GM19043 (cell line): ENCODE data around the gene C1R.
"Not testable (repeated sequence)": the region's sequence is repeated elsewhere in the genome, so short reads cannot be mapped to it uniquely, and the experiment has no call there.

Experiments used
- ATAC-seq: cut with Tn5 transposase; IDR thresholded peaks from one replicate; pipeline ENCODE4 v1.9.1; 2021; ENCODE audit warnings: low read depth; ENCODE audit not compliant: unreplicated experiment

Gene C1R

DNA sequence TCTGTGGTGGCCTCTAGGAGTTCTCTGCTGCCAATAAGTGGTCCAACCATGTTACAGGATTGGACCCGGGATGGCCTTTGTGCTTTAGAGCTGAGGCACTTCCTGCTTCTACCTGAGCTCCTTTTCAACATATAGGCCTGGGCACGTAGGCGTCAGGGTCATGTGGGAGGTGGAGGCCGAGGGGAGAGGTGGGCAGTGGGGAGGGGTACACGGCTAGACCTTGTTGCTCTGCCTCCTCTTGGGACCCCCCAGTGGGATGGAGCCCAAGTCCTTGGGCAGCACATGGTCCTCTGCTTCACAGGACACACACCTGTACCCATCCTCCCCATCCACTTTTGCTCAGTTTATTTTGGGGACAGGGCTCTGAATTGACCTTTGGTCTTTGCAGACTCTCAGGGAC, 29.1 kb upstream of the C1R start:
- ATAC-seq = no peak

DNA sequence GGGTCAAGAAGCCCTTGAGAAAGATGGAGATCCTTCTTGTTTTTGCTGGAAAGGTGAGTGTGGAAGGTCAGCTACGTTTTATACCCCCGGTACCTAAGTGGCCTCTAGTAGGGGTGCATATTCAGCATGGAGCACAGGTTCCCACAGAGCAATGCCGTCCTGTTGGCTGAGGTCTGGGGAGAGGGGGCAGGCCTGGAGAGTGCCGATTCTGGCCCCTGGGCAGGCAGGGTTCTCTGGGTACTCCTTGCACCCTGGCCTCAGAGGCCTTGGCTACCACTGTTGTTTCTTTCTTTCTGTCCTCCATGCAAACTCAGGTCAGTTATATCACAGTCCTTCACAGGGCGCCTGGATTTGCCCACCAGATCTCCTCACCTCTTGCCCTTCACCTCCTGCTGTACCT, 27.9 kb upstream of the C1R start:
- no peak for ATAC-seq

DNA sequence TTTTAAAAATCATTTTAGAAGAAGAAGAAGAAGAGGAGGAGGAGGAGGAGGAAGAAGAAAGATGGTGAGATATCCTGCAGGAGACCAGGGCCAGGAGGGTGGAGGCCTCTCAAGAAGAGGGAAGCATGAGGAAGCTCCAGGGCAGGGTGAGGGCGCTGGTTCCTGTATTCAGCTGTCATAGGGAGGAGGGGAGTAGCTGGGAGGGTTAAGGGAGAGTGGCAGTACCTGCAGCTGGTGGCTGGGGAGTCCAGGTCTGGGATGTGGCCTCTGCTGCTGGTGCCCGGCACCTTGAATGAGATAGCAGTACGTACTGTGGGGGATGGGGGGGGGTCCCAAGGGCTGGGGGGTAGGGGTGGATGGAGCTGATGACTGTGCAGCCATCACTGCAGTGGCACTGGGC, 26.6 kb upstream of the C1R start:
- no peak for ATAC-seq

DNA sequence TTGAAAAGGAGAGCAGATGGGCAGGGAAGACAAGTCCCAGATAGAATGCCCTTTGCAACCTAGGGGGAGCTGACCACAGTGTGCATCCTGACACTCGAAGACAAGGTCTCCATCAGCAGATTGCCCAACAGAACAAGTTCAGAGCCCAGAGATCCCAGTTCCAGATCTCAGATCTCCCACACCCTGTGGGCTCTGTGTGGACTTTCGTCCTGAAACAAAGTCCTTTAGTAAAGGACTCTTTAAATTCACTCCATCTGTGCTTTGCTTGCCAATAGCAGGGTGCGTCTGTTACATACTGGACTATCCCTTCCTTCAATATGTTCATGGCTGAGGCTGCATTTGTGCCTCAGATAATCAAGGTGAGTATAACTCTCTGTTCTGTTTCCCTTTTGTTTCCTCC, 25.4 kb upstream of the C1R start:
- no peak for ATAC-seq

DNA sequence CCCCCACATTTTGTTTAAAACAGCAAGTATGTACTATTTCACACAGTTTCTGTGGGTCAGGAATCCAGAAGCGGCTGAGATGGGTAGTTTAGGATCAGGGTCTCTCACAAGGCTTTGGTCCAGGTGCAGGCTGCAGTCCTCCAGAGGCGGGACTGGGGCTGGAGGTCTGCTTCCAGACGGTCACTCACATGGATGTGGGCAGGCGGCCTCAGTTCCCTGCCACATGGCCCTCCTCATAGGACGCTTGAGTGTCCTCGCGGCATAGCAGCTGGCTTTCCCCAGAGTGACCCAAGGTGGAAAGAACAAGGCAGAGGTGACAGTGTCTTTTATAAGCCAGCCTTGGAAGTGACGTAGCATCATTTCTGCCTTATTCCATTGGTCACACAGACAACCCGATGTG, 24.7 kb upstream of the C1R start:
- no peak for ATAC-seq

DNA sequence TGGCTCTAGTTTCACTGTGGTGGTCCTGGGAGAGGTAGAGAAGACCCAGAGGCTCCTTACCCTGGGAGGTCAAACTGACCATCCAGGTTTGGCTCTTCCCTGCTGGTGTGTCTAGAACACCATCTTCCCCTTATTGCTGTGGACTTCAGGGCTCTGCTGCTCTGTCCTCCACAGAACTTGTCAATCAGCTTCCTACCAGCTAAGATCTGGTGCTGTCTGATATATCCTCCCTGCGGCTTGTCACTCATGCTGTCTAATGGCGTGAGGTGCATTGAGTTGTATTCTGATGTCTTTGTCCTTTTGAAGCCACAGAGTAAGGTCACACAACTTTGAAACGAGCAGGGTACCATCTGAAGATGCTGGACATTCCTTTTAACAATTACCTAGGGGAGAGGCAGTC, 24.0 kb upstream of the C1R start:
- no peak for ATAC-seq

DNA sequence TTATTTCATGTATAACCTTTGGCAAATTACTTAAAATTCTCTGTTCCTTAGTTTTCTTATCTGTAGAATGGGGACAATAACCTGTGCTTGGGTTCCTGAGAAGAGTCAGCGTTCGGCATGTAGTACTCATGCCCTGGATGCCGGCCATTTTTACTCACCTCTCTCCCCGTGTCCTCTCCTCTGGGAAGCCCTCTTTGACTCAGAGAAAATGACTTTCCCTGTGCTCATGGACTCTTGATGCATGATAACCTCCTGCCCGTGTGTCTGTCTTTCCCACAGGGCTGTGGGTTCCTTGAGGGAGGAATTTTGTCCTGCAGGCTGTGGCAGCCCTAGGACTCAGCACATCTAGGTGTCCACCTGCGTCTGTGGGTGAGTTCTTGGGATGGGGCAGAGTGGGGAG, 22.6 kb upstream of the C1R start:
- ATAC-seq = no peak

DNA sequence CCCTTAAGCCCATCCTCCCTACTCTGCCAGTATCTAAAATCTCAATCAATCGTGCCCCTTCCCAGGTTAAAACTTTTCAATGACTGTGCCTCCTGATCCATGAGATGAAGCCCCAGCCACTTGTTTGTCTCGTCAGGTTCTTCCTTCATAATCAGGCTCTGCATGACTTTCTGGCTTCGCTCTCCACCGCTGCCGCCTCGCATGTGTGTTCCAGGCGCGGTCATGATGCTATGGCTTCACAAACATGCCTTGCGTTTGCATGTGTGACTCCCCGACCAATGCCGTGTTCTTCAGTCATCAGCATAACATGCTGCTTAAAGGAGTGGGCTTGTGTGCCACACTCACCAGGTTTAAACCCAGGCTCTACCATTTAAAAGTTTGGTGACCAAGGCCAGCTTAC, 21.8 kb upstream of the C1R start:
- no peak for ATAC-seq

DNA sequence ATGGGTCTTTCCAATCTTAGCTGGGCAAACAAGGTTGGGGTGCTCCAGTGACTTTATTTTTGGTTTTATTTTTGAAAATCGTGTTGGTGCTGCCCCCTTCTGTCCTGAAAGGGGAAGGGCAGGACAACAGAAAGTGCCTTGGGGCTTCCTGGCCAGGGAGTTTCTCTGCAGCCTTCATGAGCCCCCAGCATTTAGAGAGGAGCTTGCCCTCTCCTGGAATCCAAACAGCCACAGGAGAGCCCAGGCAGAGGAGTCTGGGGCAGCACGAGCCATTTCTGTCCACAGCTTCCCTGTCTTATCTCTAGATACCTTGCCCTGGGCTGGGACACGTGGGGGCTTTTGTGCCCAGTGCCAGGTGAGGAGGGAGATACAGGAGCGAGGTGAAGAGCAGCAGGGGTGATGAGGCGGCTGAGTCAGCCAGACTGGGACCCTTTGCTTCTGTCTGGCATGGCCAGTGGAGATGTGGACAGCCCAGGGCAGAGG, 21.2 kb upstream of the C1R start:
- ATAC-seq = no peak

DNA sequence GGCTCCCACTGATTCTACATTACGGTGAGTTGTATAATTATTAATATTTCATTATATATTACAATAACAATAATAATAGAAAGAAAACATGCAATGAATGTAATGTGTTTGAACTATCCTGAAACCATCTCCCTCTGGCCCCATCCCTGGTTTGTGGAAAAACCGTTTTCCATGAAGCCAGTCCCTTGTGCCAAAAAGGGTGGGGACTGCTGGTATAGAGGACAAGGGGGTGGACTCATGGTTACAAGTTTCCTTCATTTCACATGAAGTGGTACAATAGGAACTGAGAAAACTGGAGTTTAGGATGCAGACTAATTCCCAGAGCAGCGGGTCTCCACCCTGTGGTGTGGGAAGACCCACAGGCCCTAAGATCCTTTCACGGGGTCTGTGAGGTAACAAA, 19.8 kb upstream of the C1R start:
- ATAC-seq = no peak

DNA sequence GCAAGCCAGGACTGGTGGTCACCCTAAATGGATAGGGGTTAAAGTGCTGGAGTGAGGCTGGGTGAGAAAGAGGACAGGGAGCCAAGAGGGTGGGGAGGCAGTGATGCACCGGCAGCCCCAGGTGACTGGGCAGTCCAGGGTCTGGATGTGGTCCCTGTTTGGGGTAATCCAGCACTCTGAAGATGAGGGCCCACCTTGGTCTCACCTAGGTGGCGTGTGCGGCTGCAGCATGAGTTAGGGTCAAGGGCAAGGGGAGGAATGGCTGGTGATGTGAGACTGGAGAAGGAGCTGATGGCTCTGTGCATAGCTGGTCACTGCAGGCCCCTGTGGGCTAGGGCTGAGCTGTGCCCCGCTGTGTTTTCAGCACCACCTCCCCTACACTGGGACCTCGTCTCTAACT, 18.4 kb upstream of the C1R start:
- no peak for ATAC-seq

DNA sequence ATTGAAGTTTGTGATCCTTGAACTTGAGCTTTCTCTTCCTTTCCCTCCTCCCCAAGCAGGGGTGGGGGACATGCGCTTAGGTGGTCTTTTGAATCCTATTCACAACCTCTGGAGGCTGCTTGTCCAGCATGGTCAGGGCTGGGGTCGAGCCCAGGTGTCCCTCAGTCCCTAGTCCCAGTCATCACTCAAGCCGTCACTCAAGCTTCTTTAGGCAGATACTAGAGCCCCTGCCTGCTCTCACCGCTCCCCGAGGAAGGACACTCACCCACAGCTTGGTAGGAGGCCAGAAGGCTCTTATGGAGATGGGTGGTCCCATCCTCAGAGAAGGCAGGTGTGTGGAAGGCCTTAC, 17.3 kb upstream of the C1R start:
- no peak for ATAC-seq

DNA sequence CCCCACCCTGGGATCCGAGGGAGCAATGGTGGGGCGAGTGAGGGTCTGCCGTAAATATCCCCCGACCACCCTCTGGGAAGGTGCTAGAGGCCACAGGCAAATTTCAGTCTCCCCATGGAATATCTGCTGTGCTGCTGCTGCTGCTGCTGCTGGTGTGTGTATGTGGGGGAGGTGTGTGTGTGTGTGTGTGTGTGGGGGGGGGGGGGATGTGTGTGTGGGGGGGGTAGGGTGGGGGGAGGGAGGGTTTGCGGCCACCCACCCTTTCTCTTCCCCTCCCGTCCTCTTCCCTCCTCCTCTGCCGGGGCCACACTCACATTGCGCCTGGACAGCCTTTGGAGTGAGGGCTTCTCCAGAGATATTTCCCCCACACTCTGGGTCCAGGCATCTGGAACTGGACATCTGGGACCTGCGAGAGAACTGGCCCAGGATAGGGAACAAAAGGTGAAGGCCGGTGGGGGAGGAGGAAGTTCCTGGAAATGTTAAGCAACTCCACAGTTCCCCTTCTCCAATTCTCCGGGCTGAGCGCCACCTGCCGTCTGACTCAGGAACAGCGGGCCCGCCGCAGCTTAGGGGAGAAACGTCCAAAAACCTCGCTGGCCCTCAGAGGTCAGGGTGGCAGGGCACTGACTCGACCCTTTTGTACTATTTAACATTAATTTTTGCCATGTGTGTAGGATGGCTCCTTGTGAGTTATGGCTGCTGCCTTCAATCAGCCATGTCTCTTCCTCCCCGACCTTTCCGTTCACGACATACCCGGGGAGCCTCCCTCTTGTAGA, 16.7 kb upstream of the C1R start, which contains the start of gene C1RL:
Gene C1RL (minus strand): TSS at position 419 of the 776 bp plus-strand sequence. CDS start 34 bp downstream, at position 385.
- ATAC-seq = no peak

DNA sequence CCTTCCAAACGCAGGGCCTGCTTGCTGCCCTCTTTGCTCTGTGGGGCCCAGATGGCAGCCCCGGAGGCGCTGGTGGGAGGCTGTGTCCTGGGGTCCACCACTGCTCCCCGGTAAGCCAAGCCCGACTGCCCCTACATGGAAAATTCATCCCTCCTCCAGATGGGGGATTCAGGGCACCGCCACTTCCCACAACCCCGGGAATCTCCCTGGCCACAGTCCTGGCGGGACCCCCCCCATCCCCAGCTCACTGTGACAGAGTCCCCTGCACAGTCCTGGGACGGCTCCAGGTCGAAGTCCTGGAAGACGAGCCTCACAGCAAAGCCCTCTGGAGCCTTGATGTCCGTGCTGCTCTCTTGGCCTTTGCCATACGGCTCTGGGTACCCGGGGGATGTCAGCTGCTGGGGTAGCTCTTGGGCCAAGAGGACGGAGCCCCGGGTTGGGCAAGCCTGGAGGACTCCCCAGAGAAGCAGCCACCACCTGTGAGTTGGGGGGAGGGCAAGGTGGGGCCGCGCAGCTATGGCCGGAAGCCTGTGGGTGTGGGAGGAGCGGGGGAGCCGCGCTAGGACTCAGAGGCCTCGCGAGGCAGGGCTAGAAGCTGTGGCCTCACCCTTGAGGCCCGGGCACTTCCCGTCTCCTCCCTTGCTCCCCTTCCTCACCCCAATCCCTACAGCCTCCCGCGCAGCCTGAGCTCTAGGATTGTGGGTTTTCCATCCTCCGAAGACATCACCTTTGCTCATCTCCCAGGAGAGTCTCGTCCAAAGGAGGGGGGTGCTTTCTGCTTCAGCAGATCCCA, 16.0 kb upstream of the C1R start:
- peak; percentile 94 for ATAC-seq

DNA sequence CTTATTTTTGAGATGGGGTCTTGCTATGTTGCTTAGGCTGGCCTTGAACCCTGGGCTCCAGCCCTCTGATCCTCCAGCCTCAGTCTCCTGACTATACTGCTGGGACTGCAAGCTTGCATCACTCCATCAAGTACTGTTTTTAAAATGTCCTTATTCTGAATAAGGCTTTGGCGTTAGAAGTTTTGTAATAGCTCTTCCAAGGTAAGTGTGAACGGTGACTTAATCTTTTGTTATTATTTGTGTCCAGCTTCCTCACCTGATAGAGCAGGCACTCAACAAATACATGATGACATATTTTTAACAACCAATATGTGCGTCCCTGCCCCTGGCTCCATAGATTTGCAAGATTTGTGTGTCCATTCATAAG, 15.4 kb upstream of the C1R start:
- no peak for ATAC-seq

DNA sequence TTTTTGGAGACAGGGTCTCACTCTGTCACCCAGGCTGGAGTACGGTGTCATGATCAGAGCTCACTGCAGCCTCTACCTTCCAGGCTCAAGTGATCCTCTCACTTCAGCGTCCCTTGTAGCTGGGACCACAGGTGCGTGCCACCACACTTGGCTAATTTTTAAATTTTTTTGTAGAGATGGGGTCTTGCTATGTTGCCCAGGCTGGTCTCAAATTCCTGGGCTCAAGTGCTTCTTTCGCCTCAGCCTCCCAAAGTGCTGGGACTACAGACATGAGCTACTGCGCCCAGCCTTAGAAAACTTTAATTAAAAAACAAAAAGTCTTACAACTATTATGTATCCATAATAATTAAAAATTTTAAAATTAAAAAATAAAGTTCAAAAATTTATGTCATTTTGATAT, 14.9 kb upstream of the C1R start:
- ATAC-seq = not testable (repeated sequence)

DNA sequence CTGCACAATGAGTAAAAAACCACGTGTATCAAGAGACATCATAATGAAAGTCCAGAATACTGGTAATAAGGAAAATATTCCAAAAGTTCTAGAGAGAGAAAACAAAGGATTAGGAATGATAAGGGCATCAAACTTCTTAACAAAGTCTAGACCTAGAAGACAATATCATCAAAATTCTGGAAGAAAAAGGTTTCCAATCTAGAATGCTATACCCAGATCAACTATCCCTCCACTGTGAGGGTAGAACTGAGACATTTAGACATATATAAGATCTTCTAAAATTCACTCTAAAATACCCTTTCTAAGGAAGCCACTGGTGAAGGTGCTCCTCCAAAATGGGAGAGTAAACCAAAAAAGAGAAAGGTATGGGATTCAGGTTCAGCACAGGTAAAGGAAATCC, 13.8 kb upstream of the C1R start:
- ATAC-seq = no peak

DNA sequence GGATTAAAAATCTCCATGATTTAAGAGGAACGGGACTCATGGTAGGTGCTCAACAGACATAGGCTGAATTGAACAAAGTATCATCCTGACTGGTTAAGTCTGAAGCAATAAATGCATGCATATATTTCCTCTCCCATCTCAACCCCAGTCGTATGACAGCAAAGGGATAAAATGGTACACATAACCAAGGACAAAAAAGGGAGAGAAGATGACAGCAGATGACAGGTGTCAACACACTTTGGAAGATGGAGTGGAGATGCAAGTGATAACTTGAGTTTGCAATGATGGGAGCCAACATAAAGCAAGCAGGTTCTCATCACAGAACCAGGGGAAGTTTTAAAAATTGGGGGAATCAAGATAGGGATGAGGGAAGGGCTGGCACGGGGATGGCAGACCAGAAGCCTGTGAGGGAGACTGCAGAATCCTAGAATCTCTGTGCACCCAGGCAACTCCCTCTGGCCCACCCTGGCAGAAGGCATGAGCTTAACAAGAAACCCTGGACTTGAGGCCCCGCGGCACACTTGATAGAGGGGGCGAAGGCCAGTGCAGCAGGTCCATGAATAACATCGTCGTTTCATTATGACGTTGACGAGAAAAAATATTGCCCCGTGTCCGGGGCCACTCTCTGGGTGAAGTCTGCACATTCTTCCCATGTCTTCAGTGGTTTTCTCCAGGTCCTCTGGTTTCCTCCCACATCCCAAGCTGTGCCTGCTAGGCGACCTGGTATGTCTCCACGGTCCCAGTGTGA, 11.8 kb upstream of the C1R start:
- no peak for ATAC-seq

DNA sequence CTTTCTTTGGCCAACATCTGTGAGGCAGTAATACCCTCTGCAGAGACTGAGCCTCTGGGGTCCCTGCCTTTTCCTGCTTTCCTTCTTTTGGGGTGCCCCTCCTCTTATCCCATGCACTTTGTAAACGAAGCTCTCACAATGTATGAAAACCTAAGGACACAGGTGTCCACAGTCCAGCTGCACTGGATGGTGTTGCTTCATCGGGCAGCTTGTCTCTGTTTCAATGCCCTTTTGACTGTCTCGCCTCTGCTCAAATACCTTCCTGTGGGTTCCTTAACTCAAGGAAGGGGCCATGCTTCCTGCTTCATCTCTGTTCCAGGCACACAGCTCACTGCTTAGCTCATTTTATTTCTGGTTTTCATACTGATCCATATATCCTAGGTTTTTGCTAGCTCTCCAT, 10.3 kb upstream of the C1R start:
- ATAC-seq = no peak

DNA sequence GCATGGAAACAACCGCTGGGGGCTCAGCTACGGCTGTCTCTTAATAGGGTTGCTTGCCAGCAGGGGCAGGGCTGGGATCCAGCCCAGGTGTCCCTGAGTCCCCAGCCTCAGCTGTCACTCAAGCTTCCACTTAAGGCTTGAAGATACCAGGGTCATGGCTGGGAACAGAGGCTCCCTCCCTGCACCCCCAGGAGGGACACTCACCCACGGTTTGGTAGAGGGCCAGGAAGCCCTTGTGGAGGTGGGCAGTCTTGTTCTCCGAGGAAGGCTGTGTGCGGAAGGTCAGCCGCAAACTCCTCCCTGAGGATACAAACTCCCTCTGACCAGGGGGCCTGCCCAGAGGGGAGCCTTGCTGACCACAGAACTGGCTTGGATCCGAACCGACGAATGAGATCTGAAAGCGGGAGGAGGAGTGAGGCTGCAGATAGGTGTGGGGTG, 9.5 kb upstream of the C1R start:
- no peak for ATAC-seq

DNA sequence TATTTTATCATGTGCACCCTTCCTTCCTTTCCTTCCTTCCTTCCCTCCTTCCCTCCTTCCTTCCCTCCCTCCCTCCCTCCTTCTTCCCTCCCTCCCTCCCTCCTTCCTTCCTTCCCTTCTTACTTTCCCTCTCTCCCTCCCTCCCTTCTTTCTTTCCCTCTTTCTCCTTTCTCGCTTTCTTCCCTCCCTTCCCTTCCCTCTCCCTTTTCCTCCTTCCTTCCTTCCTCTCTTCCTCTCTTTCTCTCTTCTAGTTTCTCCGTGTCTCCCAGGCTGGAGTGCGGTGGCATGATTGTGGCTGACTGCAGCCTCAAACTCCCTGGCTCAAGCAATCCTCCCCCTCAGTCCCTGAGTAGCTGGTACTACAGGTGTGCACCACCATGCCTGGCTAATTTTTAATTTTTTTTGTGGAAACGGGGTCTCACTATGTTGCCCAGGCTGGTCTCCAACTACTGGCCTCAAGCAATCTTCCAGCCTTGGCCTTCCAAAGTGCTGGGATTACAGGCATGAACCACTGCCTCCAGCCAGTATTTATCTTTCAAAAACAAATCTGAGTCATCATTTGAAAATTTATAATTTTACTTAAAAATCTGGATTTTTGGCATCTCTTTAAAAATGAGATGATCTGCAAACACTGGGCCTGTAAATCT, 8.9 kb upstream of the C1R start:
- ATAC-seq = no peak
